ENCODE results near the gene GALNT5. TPM values are rescaled to one million over a fixed set of nuclear protein-coding genes. Genes with fewer than 3 reads are reported as not detected.

Gene GALNT5
- total RNA-seq, 1 donor from 2014 or later: 40.2 TPM

GRCh38 chr2:157348291-157348921 is 90.9 kb downstream of the GALNT5 start:
- Histone ChIP-seq H3K4me3 (no peak overlapping the region), H3K36me3 (no peaks in the 10 kb centered on the region), H3K9me3 (no peaks in the 10 kb centered on the region), H3K27me3 (no peaks in the 10 kb centered on the region), H3K27ac (no peak overlapping the region), H3K4me1 (no peaks in the 10 kb centered on the region)
- intact Hi-C loops (cut with DNase I): no loop called here
- TF ChIP-seq CTCF (IDR thresholded peaks at IDR 0.05): no peak
- ATAC-seq (no peak), DNase-seq (no peak)

- Histone ChIP-seq H3K36me3 (no peaks in the 10 kb centered on the region), H3K4me1 (no peaks in the 10 kb centered on the region), H3K9me3 (no peaks in the 10 kb centered on the region), H3K27ac (no peak overlapping the region), H3K27me3 (no peaks in the 10 kb centered on the region), H3K4me3 (no peak overlapping the region)
- TF ChIP-seq CTCF (IDR thresholded peaks at IDR 0.05): no peak
- intact Hi-C loops (cut with DNase I): no loop called here
- DNase-seq (no peak), ATAC-seq (no peak)
These were observed 92.5 kb downstream of the GALNT5 start for GRCh38 chr2:157349949-157350515.

GRCh38 chr2:157355618-157356017 is 98.1 kb downstream of the GALNT5 start:
- DNase-seq: no peak
- no peak overlapping the region for H3K4me3 ChIP-seq
- ATAC-seq: no peak
- H3K4me1 ChIP-seq: no peaks in the 10 kb centered on the region
- intact Hi-C loops (cut with DNase I): no loop called here
- no peaks in the 10 kb centered on the region for H3K9me3 ChIP-seq
- H3K36me3 ChIP-seq: no peaks in the 10 kb centered on the region
- H3K27me3 ChIP-seq: no peaks in the 10 kb centered on the region
- no peak for TF ChIP-seq CTCF (IDR thresholded peaks at IDR 0.05)
- H3K27ac ChIP-seq: no peak overlapping the region

- Histone ChIP-seq H3K4me3 (no peak overlapping the region), H3K4me1 (no peaks in the 10 kb centered on the region), H3K9me3 (no peaks in the 10 kb centered on the region), H3K36me3 (no peaks in the 10 kb centered on the region), H3K27me3 (no peaks in the 10 kb centered on the region), H3K27ac (no peak overlapping the region)
- intact Hi-C loops (cut with DNase I): no loop called here
- no peak for TF ChIP-seq CTCF (IDR thresholded peaks at IDR 0.05)
- no peak for ATAC-seq
- no peak for DNase-seq
These were observed 102.1 kb downstream of the GALNT5 start for GRCh38 chr2:157359628-157360027.

- Histone ChIP-seq H3K27me3 (no peaks in the 10 kb centered on the region), H3K36me3 (no peaks in the 10 kb centered on the region), H3K9me3 (no peaks in the 10 kb centered on the region), H3K27ac (no peak overlapping the region), H3K4me3 (no peak overlapping the region), H3K4me1 (no peaks in the 10 kb centered on the region)
- ATAC-seq: no peak
- TF ChIP-seq CTCF (IDR thresholded peaks at IDR 0.05): no peak
- intact Hi-C loops (cut with DNase I): no loop called here
- DNase-seq: no peak
These were observed 104.0 kb downstream of the GALNT5 start for GRCh38 chr2:157361526-157361925.
